ENCODE results near the gene SERPINH1. TPM values are rescaled to one million over a fixed set of nuclear protein-coding genes. Genes with fewer than 3 reads are reported as not detected.

The SERPINH1 gene
- total and polyA plus RNA-seq, 2 donors (not counting 3 experiments of a cell fraction or from before 2014, with no cell fraction given), result 409 to 816 TPM

DNA sequence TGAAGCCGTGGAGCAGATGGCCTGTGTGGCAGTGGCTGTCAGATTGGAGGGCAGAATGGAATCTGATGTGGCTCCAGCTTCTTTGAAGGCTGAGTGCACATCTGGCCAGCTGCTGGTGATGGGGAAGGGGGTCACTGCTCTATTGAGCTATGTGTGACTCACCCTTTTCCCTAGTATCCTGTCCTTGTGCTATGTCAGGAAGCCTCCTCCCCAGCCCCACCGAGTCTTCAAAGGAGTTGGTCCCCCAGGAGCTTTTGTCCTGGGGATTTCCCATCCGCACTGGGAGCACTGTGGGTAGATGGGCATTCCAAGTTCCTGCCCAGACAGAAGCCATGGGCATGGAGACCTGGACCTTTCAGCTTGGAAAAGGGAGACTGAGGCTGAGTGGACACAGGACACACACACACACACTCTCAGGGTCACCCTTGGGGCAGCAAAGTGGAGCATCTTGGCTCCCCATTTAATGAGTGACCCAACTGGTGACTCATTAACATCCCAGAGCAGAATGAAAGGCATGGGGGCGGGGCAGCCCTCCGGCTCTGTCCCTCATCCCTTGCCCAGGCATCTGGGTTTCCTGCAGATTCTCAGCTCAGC is 3.3 kb downstream of the SERPINH1 start:
- Histone ChIP-seq H3K4me3 (replicated peaks in 1 of 3; ENCODE audit: insufficient read depth in 1 of 3, low read depth in 1 of 3, low read length in 3 of 3) (no peak overlapping the region), H2AFZ (ENCODE audit: low read depth, low read length) (no peak overlapping the region), H3K9me1 (replicated peaks; ENCODE audit: control insufficient read depth, extremely low read depth, insufficient read depth, low read length) (no peaks in the 10 kb centered on the region), H3K9ac (replicated peaks; ENCODE audit: extremely low read depth, insufficient read depth, low read length) (peak overlapping the region; percentile 2), H3K27me3 (ENCODE audit: control insufficient read depth in 2 of 2, insufficient read depth in 2 of 2, low read length in 2 of 2) (no peaks in the 10 kb centered on the region), H3K36me3 (ENCODE audit: control insufficient read depth in 2 of 2, extremely low read depth in 1 of 2, insufficient read depth in 2 of 2, low read length in 2 of 2) (peaks cover 12 to 35% of the 10 kb centered on the region in 2 experiments), H3K9me3 (replicated peaks; ENCODE audit: control insufficient read depth, insufficient read depth, low read length) (no peaks in the 10 kb centered on the region), H3K4me2 (ENCODE audit: insufficient read depth, low read length) (peak overlapping the region; percentile 90), H3K79me2 (ENCODE audit: control insufficient read depth, insufficient read depth, low read length) (peaks cover 63% of the 10 kb centered on the region), H3K4me1 (ENCODE audit: control insufficient read depth, extremely low read depth, insufficient read depth, low read length) (peaks cover 33% of the 10 kb centered on the region), H4K20me1 (replicated peaks; ENCODE audit: control insufficient read depth, extremely low read depth, insufficient read depth, low read length) (no peaks in the 10 kb centered on the region), H3K27ac (ENCODE audit: insufficient read depth, low read depth, low read length) (peak overlapping the region; percentile 92)
- dilution Hi-C loops (cut with MboI; ENCODE audit: extremely low pct_ligation_motif_present, low sequenced_read_pairs), result no loop called here
- BruUV-seq (replicated peaks), result no TSS peak
- intact Hi-C loops (cut with micrococcal nuclease), result loop anchor here (1.0 kb wide), 1 partner anchor 17 kb away; no protein-coding TSS in a partner anchor
- CTCF ChIA-PET, result interaction anchor here (1.0 to 8.6 kb wide), 8 partner anchors 11 to 157 kb away, joined by 3 to 107 read pairs (median 12); no protein-coding TSS in a partner anchor
- peak; percentile 91 for FAIRE-seq
- POLR2A ChIA-PET, result interaction anchor here (1.8 to 2.9 kb wide), 2 partner anchors 10 to 12 kb away, joined by 9 to 23 read pairs; no protein-coding TSS in a partner anchor
- TF ChIP-seq FOS (IDR thresholded peaks at IDR 0.05; ENCODE audit: borderline replicate concordance, insufficient read depth, low read length) (peak; percentile 87), JUN (IDR thresholded peaks at IDR 0.05; ENCODE audit: borderline replicate concordance, insufficient read depth, insufficient read length, low read depth) (peak; percentile 50), GATA2 (IDR thresholded peaks at IDR 0.05; ENCODE audit: insufficient read depth, insufficient read length, low read depth, low read length) (no peak), MYC (IDR thresholded peaks at IDR 0.05; ENCODE audit: low read depth, low read length) (no peak), POLR2A (IDR thresholded peaks at IDR 0.05; ENCODE audit: low read depth, low read length) (no peak), POLR2AphosphoS5 (IDR thresholded peaks at IDR 0.05; ENCODE audit: insufficient read depth, low read depth, low read length) (peak; percentile 58)
- TF ChIP-seq, protein P1, sequence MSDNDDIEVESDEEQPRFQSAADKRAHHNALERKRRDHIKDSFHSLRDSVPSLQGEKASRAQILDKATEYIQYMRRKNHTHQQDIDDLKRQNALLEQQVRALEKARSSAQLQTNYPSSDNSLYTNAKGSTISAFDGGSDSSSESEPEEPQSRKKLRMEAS (IDR thresholded peaks at IDR 0.05; ENCODE audit: insufficient read depth, insufficient read length), result no peak
- peak; percentile 73 for DNase-seq (ENCODE audit: low read depth, low spot score)
